ENCODE data around the gene FAM9C.

DNA sequence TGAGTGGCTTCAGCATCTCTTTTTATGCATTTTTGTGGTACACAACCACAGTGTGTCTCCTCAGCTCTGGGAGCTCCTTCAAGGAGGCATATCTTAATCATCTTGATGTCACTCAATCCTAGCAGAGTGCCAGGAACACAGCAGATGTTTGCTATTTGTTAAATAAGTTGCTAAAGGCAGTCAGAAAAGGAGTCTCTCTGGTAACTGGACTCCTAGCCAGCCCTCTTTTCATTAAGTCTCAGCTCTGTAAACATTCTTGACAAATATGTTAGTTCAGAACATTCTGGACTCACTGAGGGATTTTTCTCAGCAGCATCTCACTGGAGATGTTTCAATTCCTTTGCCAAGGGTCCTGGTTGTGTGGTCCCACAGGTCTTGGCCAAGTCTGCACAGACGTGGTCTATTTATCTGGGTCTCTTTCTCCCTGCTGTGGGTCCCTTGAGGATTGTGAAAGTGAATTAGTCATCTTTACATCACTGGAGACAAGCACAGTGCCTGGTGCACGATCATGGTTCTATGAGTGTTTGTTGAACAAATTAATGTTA, 20.3 kb upstream of the FAM9C start:
- TF ChIP-seq, protein P1, sequence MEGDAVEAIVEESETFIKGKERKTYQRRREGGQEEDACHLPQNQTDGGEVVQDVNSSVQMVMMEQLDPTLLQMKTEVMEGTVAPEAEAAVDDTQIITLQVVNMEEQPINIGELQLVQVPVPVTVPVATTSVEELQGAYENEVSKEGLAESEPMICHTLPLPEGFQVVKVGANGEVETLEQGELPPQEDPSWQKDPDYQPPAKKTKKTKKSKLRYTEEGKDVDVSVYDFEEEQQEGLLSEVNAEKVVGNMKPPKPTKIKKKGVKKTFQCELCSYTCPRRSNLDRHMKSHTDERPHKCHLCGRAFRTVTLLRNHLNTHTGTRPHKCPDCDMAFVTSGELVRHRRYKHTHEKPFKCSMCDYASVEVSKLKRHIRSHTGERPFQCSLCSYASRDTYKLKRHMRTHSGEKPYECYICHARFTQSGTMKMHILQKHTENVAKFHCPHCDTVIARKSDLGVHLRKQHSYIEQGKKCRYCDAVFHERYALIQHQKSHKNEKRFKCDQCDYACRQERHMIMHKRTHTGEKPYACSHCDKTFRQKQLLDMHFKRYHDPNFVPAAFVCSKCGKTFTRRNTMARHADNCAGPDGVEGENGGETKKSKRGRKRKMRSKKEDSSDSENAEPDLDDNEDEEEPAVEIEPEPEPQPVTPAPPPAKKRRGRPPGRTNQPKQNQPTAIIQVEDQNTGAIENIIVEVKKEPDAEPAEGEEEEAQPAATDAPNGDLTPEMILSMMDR (IDR thresholded peaks at IDR 0.05 in 2 of 3, conservative IDR thresholded peaks at IDR 0.05 in 1 of 3; ENCODE audit: borderline replicate concordance in 1 of 3, insufficient read depth in 1 of 3, low read depth in 2 of 3, low read length in 2 of 3) = no peak
- TF ChIP-seq ELF1 (IDR thresholded peaks at IDR 0.05; ENCODE audit: borderline replicate concordance, low read depth) = no peak
- no peak for TF ChIP-seq EZH2phosphoT487 (IDR thresholded peaks at IDR 0.05; ENCODE audit: borderline replicate concordance)
- no peak for TF ChIP-seq POLR2AphosphoS5 (IDR thresholded peaks at IDR 0.05; ENCODE audit: low read depth, low read length)
- TF ChIP-seq REST (IDR thresholded peaks at IDR 0.05; ENCODE audit: low read depth) = no peak
- no peak for TF ChIP-seq ZNF274 (IDR thresholded peaks at IDR 0.05; ENCODE audit: low read depth, low read length)
- TF ChIP-seq, protein P2, sequence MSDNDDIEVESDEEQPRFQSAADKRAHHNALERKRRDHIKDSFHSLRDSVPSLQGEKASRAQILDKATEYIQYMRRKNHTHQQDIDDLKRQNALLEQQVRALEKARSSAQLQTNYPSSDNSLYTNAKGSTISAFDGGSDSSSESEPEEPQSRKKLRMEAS (IDR thresholded peaks at IDR 0.05) = no peak
- TF ChIP-seq SRF (IDR thresholded peaks at IDR 0.05; ENCODE audit: low read depth) = no peak
